Measurements from ENCODE around the gene ZNF729.
"Not testable (repeated sequence)": the region's sequence is repeated elsewhere in the genome, so short reads cannot be mapped to it uniquely, and the experiment has no call there.

The ZNF729 gene

GRCh38 chr19:22286151-22286810 lies at the start of gene ZNF729:
Gene ZNF729 (plus strand): TSS chr19:22286441. CDS start chr19:22286526, 85 bp downstream.
- DNase-seq (ENCODE audit: low read depth in 2 of 2) = no peak

DNA sequence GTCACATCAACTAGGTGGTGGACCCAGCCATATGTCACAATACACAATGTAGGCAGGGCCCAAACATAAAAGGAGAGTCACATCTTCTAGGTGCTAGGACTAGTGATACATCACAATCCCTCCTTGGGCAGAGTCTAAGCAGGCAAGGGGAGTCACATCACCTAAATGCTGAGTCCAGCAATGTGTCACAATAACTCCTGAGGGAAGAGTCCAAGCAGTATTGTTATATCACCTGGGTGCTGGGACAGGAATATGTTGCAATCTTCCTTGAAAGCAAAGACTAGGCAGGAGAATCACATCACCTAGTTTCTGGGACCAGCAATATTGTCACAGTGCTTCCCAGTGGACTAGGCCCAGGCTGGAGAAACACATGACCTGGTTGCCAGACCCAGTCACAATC lies 29.4 kb upstream of the ZNF729 start:
- no peak for DNase-seq (ENCODE audit: low read depth in 2 of 2)

- DNase-seq (ENCODE audit: low read depth in 2 of 2) = no peak
These were observed 28.9 kb upstream of the ZNF729 start for GRCh38 chr19:22257381-22257780.

DNA sequence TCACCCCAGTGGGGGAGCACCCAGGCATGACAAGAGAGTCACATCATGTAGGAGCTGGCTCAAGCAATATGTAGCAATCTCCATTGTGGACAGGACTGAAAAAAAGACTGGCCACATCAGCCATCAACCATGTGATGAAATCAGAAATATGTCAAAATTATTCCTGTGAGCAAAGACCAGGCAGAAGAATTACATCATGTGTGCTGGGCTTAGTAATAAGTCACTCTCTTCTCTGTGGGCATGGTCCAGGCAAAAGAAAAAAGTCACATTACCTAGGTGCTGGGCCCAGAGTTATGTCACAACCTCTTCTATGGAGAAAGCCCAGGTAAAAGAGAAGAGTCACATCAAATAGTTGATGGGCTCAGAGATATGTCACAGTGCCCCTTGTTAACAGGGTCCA lies 28.3 kb upstream of the ZNF729 start:
- no peak for DNase-seq (ENCODE audit: low read depth in 2 of 2)

DNA sequence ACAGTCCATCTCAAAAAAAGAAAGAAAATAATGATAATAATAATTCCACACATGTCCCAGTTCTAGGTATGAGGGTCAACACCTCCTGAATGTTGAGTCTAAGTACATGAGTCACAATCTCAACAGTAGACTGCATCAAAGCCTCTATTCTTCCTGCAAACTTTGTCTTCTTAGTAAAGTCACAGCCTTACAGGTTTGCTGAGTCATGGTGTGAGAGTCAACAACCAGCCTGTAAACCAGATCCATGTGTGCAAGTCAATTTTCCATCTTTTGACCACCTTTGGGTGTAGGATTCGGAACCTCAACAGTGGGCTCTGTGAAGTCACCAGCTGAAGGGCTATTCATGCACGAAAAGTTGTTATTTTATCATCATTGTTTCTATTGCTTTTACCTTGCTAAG lies 25.7 kb upstream of the ZNF729 start:
- DNase-seq (ENCODE audit: low read depth in 2 of 2) = no peak

DNA sequence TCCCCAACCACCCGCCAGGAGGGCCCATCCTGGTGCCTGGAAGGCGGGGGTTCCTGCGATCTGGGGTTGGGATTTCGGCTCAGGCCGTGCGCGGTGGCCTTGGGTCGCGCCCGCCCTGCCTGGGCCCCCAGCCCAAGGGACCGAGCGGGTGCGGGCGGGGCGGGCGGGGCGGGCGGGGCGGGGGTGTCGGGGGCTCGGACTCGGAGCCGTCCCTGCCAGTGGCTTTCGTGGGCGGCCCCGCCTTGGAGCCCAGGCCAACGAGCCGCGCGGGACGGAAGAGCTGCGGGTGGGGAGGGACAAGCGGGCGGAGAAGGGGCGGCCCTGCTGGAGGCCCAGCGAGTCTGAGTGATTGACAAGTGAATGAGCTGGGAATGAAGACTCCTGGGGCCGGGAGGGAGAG lies 24.6 kb upstream of the ZNF729 start:
- DNase-seq (ENCODE audit: low read depth in 2 of 2) = no peak

DNA sequence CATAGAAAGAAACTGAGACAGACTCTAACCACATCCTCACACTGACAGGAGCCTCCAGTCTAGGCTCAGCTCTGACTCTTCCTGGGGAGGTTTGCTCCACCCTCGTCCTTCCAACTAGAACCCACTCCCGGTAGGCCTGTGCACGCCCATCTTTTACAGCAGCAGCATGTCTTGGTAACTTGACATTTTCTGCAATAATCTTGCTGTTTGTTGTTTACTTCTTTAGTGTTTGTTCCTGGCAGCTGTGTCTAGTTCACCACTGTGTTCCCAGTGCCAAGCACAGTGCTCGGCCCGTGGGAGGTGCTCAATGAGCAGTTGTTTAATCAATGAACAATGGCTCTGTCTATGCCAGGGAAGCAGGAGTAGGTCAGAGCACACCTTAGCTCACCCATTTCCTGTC lies 23.1 kb upstream of the ZNF729 start:
- DNase-seq (ENCODE audit: low read depth in 2 of 2) = no peak

- DNase-seq (ENCODE audit: low read depth in 2 of 2) = not testable (repeated sequence)
These were observed 35.3 kb downstream of the ZNF729 start for GRCh38 chr19:22321554-22321953.

DNA sequence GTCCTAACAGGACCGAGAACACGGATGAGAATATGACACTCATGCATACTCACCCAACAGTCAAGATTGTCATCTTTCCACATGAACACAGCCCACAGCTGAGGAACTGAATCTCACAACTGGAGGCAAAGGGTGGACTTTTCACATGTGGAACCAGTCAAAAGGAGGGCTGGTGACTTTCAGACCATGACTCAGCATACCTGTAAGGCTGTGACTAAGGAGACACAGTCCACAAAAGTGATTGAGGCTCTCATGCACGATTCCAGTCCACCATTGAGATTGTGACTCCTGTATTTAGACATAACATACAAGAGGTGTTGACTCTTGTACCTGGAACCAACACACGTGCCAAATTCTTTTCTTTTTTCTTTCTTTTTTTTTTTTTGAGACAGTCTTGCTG lies 40.0 kb downstream of the ZNF729 start:
- no peak for DNase-seq (ENCODE audit: low read depth in 2 of 2)

- no peak for DNase-seq (ENCODE audit: low read depth in 2 of 2)
These were observed 41.1 kb downstream of the ZNF729 start for GRCh38 chr19:22327321-22327720.

GRCh38 chr19:22331521-22331920 lies 45.3 kb downstream of the ZNF729 start:
- DNase-seq (ENCODE audit: low read depth in 2 of 2) = no peak

- no peak for DNase-seq (ENCODE audit: low read depth in 2 of 2)
These were observed 46.7 kb downstream of the ZNF729 start for GRCh38 chr19:22332924-22333323.

GRCh38 chr19:22335716-22336115 lies 49.5 kb downstream of the ZNF729 start:
- DNase-seq (ENCODE audit: low read depth in 2 of 2) = no peak

DNA sequence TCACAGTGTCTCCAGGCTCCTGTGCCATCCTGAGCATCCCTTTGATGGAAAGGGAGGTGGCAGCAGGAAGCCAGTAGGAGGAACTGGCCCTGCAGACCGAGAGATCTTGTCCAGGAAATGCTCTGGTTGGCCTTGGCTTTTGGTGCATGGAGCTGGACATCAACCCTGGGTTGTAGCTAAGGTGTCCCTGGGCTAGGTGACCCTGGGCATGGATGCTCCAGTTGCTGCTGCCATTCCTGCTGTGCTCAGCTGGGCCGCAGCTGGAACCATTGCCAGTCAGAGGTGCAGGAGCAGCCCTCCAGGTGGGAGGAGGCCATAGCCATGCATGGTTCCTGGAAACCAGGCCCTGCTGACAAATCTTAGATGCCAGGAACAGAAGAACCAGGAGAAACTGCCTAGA lies 68.4 kb downstream of the ZNF729 start:
- no peak for DNase-seq (ENCODE audit: low read depth in 2 of 2)
